GM23338 (cell line): ENCODE measurements around the gene WFS1. TPM values are rescaled to one million over a fixed set of nuclear protein-coding genes. Genes with fewer than 3 reads are reported as not detected.
A peak's percentile ranks its signal among the peaks of the same experiment; 100 is the strongest.

Source experiments
- ATAC-seq: fragments of 200-7000 bp; cut with Tn5 transposase; 3 replicates; pipeline ENCODE4 v1.9.1; 2020
- DNase-seq: peaks from one replicate; pipeline ENCODE4 v3.0.0-alpha.2; 2015; ENCODE audit warnings: low spot score
- H2AFZ ChIP-seq: fragments of 200-600 bp; sonication (generic); 2 replicates; pipeline ENCODE4 v1.8.0; 2016; ENCODE audit warnings: antibody characterized with exemption, mild to moderate bottlenecking, moderate library complexity
- H3F3A ChIP-seq: fragments of 200-600 bp; sonication (generic); replicated peaks from 2 replicates; pipeline ENCODE4 v1.8.0; 2017; ENCODE audit warnings: antibody characterized with exemption, mixed run types, low read depth
- H3K27ac ChIP-seq: fragments of 200-600 bp; sonication (generic); 2 replicates; pipeline ENCODE4 v1.6.1; 2016; ENCODE audit warnings: low read depth
- H3K27me3 ChIP-seq: fragments of 200-600 bp; sonication (generic); 2 replicates; pipeline ENCODE4 v1.8.0; 2016; ENCODE audit warnings: mild to moderate bottlenecking, mixed run types, moderate library complexity; ENCODE audit not compliant: insufficient read depth
- H3K36me3 ChIP-seq: fragments of 200-600 bp; sonication (generic); 2 replicates; pipeline ENCODE4 v1.8.0; 2016; ENCODE audit warnings: mild to moderate bottlenecking; ENCODE audit not compliant: insufficient read depth
- H3K4me1 ChIP-seq: fragments of 200-600 bp; sonication (generic); 2 replicates; pipeline ENCODE4 v1.8.0; 2016; ENCODE audit warnings: mild to moderate bottlenecking, moderate library complexity; ENCODE audit not compliant: insufficient read depth
- H3K4me2 ChIP-seq: fragments of 200-600 bp; sonication (generic); 2 replicates; pipeline ENCODE4 v1.7.1; 2017; ENCODE audit warnings: mixed run types
- H3K4me3 ChIP-seq: fragments of 200-600 bp; sonication (generic); 2 replicates; pipeline ENCODE4 v1.6.1; 2016; ENCODE audit warnings: mixed run types
- H3K79me2 ChIP-seq: fragments of 200-600 bp; sonication (generic); replicated peaks from 2 replicates; pipeline ENCODE4 v1.8.0; 2017; ENCODE audit warnings: mild to moderate bottlenecking; ENCODE audit not compliant: insufficient read depth
- H3K9me2 ChIP-seq: fragments of 200-600 bp; sonication (generic); 2 replicates; pipeline ENCODE4 v1.8.0; 2017; ENCODE audit not compliant: insufficient read depth
- H4K20me1 ChIP-seq: fragments of 200-600 bp; sonication (generic); replicated peaks from 2 replicates; pipeline ENCODE4 v1.8.0; 2017; ENCODE audit warnings: mild to moderate bottlenecking; ENCODE audit not compliant: insufficient read depth
- H3K27ac Mint-ChIP-seq: 2 replicates; pipeline ENCODE4 v1.8.0; 2020; ENCODE audit warnings: inconsistent platforms, mild to moderate bottlenecking, moderate library complexity, mixed read lengths
- H3K27me3 Mint-ChIP-seq: 3 replicates; pipeline ENCODE4 v1.8.0; 2022; ENCODE audit warnings: low read depth, mild to moderate bottlenecking, moderate library complexity, mixed read lengths, inconsistent platforms; ENCODE audit not compliant: insufficient read depth, poor library complexity
- H3K36me3 Mint-ChIP-seq: 3 replicates; pipeline ENCODE4 v1.8.0; 2021; ENCODE audit warnings: low read depth, mild to moderate bottlenecking, inconsistent platforms, moderate library complexity, mixed read lengths
- H3K4me1 Mint-ChIP-seq: 3 replicates; pipeline ENCODE4 v1.8.0; 2020; ENCODE audit warnings: mild to moderate bottlenecking, inconsistent platforms, mixed read lengths
- H3K4me3 Mint-ChIP-seq: 3 replicates; pipeline ENCODE4 v1.8.0; 2021; ENCODE audit warnings: moderate library complexity, mild to moderate bottlenecking, inconsistent platforms, mixed read lengths
- H3K9me3 Mint-ChIP-seq: 3 replicates; pipeline ENCODE4 v1.8.0; 2020; ENCODE audit warnings: moderate library complexity, mild to moderate bottlenecking, inconsistent platforms, mixed read lengths
- CREB1 ChIP-seq: fragments of 250-450 bp; sonication (Bioruptor Pico); IDR thresholded peaks from 2 replicates; pipeline ENCODE4 v1.5.0; 2020; ENCODE audit warnings: low read depth, mild to moderate bottlenecking, moderate library complexity
- ETS1 ChIP-seq: IDR thresholded peaks from 2 replicates; pipeline ENCODE4 v1.6.1; 2016; ENCODE audit warnings: antibody characterized with exemption
- EZH2 ChIP-seq: fragments of 200-600 bp; sonication (generic); IDR thresholded peaks from one replicate; pipeline ENCODE4 v1.8.0; 2017; ENCODE audit warnings: antibody characterized with exemption, mild to moderate bottlenecking, low read depth; ENCODE audit not compliant: unreplicated experiment
- EZH2phosphoT487 ChIP-seq: fragments of 200-600 bp; sonication (generic); IDR thresholded peaks from one replicate; pipeline ENCODE4 v1.8.1; 2018; ENCODE audit warnings: antibody characterized with exemption; ENCODE audit not compliant: unreplicated experiment
- JUNB ChIP-seq: IDR thresholded peaks from one replicate; pipeline ENCODE4 v1.6.1; 2016; ENCODE audit warnings: antibody characterized with exemption; ENCODE audit not compliant: unreplicated experiment
- NANOG ChIP-seq: IDR thresholded peaks from 2 replicates; pipeline ENCODE4 v1.6.1; 2016; ENCODE audit warnings: antibody characterized with exemption, borderline replicate concordance
- POLR2AphosphoS5 ChIP-seq: IDR thresholded peaks from 2 replicates; pipeline ENCODE4 v1.6.1; 2016; ENCODE audit warnings: antibody characterized with exemption, low read depth
- STAT1 ChIP-seq: IDR thresholded peaks from one replicate; pipeline ENCODE4 v1.6.1; 2016; ENCODE audit warnings: antibody characterized with exemption; ENCODE audit not compliant: unreplicated experiment
- ZNF114 ChIP-seq: fragments of 250-450 bp; sonication (Bioruptor Pico); IDR thresholded peaks from 2 replicates; pipeline ENCODE4 v1.5.0; 2020; ENCODE audit warnings: mild to moderate bottlenecking, moderate library complexity
- ZNF331 ChIP-seq: fragments of 250-450 bp; sonication (Bioruptor Pico); IDR thresholded peaks from 2 replicates; pipeline ENCODE4 v1.5.0; 2020; ENCODE audit warnings: low read depth, mild to moderate bottlenecking, moderate library complexity
- ZNF462 ChIP-seq: fragments of 250-450 bp; sonication (Bioruptor Pico); IDR thresholded peaks from 2 replicates; pipeline ENCODE4 v1.5.0; 2020; ENCODE audit warnings: mild to moderate bottlenecking, moderate library complexity
- polyA plus RNA-seq: library from polyadenylated mRNA; unstranded; fragments of >200 nt; fragmentation: Nextera tagmentation; extraction: Ambion mirVana; gene quantifications from 2 replicates; pipeline ENCODE4 v1.2.1, GENCODE V29; 2016
- total RNA-seq: library from RNA; depleted of rRNA; stranded (reverse); fragments of >200 nt; shearing (Covaris generic); gene quantifications from 2 replicates; pipeline ENCODE4 v1.2.3, GENCODE V29; 2014
- TF ChIP-seq, protein P1 (sequence below): IDR thresholded peaks from one replicate; pipeline ENCODE4 v1.6.1; 2018; ENCODE audit warnings: antibody characterized with exemption; ENCODE audit not compliant: unreplicated experiment
- TF ChIP-seq, protein P2 (sequence below), 2 experiments: fragments of 200-600 bp in 1 of 2; sonication (generic) in 1 of 2; conservative IDR thresholded peaks; 2 replicates each; pipeline versions ENCODE4 v1.5.1 to v1.6.1; 2016 to 2017; ENCODE audit warnings: antibody characterized with exemption in 2 of 2, low read depth in 2 of 2, mild to moderate bottlenecking in 2 of 2, moderate library complexity in 1 of 2

The WFS1 gene
- total and polyA plus RNA-seq, 2 experiments from 2014 or later, result 24.7 to 45.4 TPM

DNA sequence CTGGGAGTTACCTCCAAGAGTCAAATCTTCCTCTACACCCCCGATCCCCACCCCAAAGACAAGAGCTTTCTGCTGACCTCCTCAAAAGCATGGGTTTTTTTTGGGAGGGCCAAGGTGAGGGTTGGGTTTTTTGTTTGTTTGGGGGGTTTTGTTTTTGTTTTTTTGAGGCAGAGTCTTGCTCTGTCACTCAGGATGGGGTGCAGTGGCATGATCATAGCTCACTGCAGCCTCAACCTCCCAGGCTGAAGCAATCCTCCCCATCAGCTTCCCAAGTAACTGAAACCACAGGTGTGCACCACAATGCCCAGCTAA lies 18.7 kb upstream of the WFS1 start:
- H3K4me2 ChIP-seq, result no peak overlapping the region
- no peaks in the 10 kb centered on the region for H3K36me3 ChIP-seq
- no peaks in the 10 kb centered on the region for H4K20me1 ChIP-seq
- DNase-seq, result no peak
- no peak overlapping the region for H2AFZ ChIP-seq
- no peak overlapping the region for H3K27ac Mint-ChIP-seq
- H3K4me1 ChIP-seq, result peaks cover 9% of the 10 kb centered on the region; the same call in 1 of the 2 replicates
- no peaks in the 10 kb centered on the region for H3F3A ChIP-seq
- peaks cover 5% of the 10 kb centered on the region for H3K27me3 Mint-ChIP-seq
- H3K4me3 Mint-ChIP-seq, result peak overlapping the region; percentile 61; the same call in 1 of the 3 replicates
- no peaks in the 10 kb centered on the region for H3K79me2 ChIP-seq
- TF ChIP-seq, protein P1, sequence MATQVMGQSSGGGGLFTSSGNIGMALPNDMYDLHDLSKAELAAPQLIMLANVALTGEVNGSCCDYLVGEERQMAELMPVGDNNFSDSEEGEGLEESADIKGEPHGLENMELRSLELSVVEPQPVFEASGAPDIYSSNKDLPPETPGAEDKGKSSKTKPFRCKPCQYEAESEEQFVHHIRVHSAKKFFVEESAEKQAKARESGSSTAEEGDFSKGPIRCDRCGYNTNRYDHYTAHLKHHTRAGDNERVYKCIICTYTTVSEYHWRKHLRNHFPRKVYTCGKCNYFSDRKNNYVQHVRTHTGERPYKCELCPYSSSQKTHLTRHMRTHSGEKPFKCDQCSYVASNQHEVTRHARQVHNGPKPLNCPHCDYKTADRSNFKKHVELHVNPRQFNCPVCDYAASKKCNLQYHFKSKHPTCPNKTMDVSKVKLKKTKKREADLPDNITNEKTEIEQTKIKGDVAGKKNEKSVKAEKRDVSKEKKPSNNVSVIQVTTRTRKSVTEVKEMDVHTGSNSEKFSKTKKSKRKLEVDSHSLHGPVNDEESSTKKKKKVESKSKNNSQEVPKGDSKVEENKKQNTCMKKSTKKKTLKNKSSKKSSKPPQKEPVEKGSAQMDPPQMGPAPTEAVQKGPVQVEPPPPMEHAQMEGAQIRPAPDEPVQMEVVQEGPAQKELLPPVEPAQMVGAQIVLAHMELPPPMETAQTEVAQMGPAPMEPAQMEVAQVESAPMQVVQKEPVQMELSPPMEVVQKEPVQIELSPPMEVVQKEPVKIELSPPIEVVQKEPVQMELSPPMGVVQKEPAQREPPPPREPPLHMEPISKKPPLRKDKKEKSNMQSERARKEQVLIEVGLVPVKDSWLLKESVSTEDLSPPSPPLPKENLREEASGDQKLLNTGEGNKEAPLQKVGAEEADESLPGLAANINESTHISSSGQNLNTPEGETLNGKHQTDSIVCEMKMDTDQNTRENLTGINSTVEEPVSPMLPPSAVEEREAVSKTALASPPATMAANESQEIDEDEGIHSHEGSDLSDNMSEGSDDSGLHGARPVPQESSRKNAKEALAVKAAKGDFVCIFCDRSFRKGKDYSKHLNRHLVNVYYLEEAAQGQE, result no peak
- TF ChIP-seq NANOG (no peak), ZNF331 (CRISPR knock-in tag) (no peak), EZH2 (no peak), STAT1 (no peak), ZNF462 (CRISPR knock-in tag) (no peak), ZNF114 (CRISPR knock-in tag) (no peak), CREB1 (no peak), EZH2phosphoT487 (no peak), POLR2AphosphoS5 (no peak), ETS1 (no peak), JUNB (no peak)
- TF ChIP-seq, protein P2, sequence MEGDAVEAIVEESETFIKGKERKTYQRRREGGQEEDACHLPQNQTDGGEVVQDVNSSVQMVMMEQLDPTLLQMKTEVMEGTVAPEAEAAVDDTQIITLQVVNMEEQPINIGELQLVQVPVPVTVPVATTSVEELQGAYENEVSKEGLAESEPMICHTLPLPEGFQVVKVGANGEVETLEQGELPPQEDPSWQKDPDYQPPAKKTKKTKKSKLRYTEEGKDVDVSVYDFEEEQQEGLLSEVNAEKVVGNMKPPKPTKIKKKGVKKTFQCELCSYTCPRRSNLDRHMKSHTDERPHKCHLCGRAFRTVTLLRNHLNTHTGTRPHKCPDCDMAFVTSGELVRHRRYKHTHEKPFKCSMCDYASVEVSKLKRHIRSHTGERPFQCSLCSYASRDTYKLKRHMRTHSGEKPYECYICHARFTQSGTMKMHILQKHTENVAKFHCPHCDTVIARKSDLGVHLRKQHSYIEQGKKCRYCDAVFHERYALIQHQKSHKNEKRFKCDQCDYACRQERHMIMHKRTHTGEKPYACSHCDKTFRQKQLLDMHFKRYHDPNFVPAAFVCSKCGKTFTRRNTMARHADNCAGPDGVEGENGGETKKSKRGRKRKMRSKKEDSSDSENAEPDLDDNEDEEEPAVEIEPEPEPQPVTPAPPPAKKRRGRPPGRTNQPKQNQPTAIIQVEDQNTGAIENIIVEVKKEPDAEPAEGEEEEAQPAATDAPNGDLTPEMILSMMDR (conservative IDR thresholded peaks at IDR 0.05; ENCODE audit: low read depth in 2 of 2), result no peak
- peaks cover 3% of the 10 kb centered on the region; the same call in 1 of the 3 replicates for H3K9me3 Mint-ChIP-seq
- H3K9me2 ChIP-seq, result no peaks in the 10 kb centered on the region
- no peak for ATAC-seq
- H3K4me1 Mint-ChIP-seq, result peaks cover 18% of the 10 kb centered on the region; the same call in 2 of the 3 replicates
- H3K4me3 ChIP-seq, result no peak overlapping the region
- no peak overlapping the region for H3K27ac ChIP-seq
- H3K27me3 ChIP-seq, result no peaks in the 10 kb centered on the region
- H3K36me3 Mint-ChIP-seq, result no peaks in the 10 kb centered on the region
